Ascending aorta (tissue), 2 donors: Measurements from ENCODE around the gene KIFC3. TPM values are rescaled to one million over a fixed set of nuclear protein-coding genes. Genes with fewer than 3 reads are reported as not detected.

Experiments
- DNase-seq, 2 donors: peaks; one replicate each; pipeline ENCODE4 v3.0.0-alpha.2; 2019; ENCODE audit warnings: low spot score in 2 of 2
- H3K27ac ChIP-seq, 2 donors: fragments of 200-600 bp; sonication (generic); one replicate each; pipeline ENCODE4 v1.5.1; 2016 to 2017; ENCODE audit warnings: mild to moderate bottlenecking in 1 of 2
- H3K27me3 ChIP-seq: fragments of 200-600 bp; sonication (generic); one replicate; pipeline ENCODE4 v1.5.1; 2017
- H3K36me3 ChIP-seq, 2 donors: fragments of 200-600 bp; sonication (generic); one replicate each; pipeline ENCODE4 v1.5.1; 2016
- H3K4me1 ChIP-seq, 2 donors: fragments of 200-600 bp; sonication (generic); one replicate each; pipeline ENCODE4 v1.5.1; 2016 to 2017; ENCODE audit warnings: mild to moderate bottlenecking in 1 of 2
- H3K4me3 ChIP-seq, 2 donors: fragments of 200-600 bp; sonication (generic); one replicate each; pipeline ENCODE4 v1.5.1; 2016 to 2017; ENCODE audit warnings: mild to moderate bottlenecking in 1 of 2
- H3K9me3 ChIP-seq, 2 donors: fragments of 200-600 bp; sonication (generic); one replicate each; pipeline ENCODE4 v1.5.1; 2016
- CTCF ChIP-seq, 3 experiments: fragments of 200-600 bp in 2 of 3; fragments of 450-650 bp in 1 of 3; sonication (generic) in 2 of 3; IDR thresholded peaks; one replicate each; pipeline ENCODE4 v1.5.1; 2016 to 2019; ENCODE audit warnings: antibody characterized with exemption in 3 of 3, mild to moderate bottlenecking in 1 of 3, moderate library complexity in 1 of 3
- intact Hi-C: fragments of 100-400 bp; cut with DNase I; formaldehyde crosslinking; loops from one replicate; pipeline ENCODE4 v1.15.1; 2023
- total RNA-seq: library from RNA; depleted of rRNA; stranded (reverse); fragments of >200 nt; gene quantifications from one replicate; pipeline ENCODE4 v1.1.0, GENCODE V29; 2016

The KIFC3 gene
- total RNA-seq, 1 donor from 2014 or later: 54.9 TPM

GRCh38 chr16:57808589-57809228, 6.4 kb upstream of the KIFC3 start:
- no peak for DNase-seq
- H3K27ac ChIP-seq: no peak overlapping the region
- H3K4me3 ChIP-seq: peak overlapping the region in 1 of 2 donors; percentile 32
- H3K27me3 ChIP-seq: no peaks in the 10 kb centered on the region
- no peak for TF ChIP-seq CTCF (IDR thresholded peaks at IDR 0.05)
- H3K36me3 ChIP-seq: no peaks in the 10 kb centered on the region
- no peaks in the 10 kb centered on the region for H3K9me3 ChIP-seq
- intact Hi-C loops: loop anchor here (10.0 kb wide), 1 partner anchor 624 kb away; the partner anchor contains the start of genes PSME3IP1 and RSPRY1
- H3K4me1 ChIP-seq: peaks cover 0 to 6% of the 10 kb centered on the region in 2 donors

GRCh38 chr16:57807968-57808528, 5.8 kb upstream of the KIFC3 start:
- Histone ChIP-seq H3K27ac (peak overlapping the region in 1 of 2 donors; percentile 15), H3K27me3 (no peaks in the 10 kb centered on the region), H3K4me1 (peaks cover under 1 to 11% of the 10 kb centered on the region in 2 donors), H3K9me3 (no peaks in the 10 kb centered on the region), H3K36me3 (no peaks in the 10 kb centered on the region), H3K4me3 (peak overlapping the region in 1 of 2 donors; percentile 32)
- no peak for TF ChIP-seq CTCF (IDR thresholded peaks at IDR 0.05)
- peak in 1 of 2 donors; percentile 89 for DNase-seq
- intact Hi-C loops: loop anchor here (10.0 kb wide), 1 partner anchor 623 kb away; the partner anchor contains the start of genes PSME3IP1 and RSPRY1

- TF ChIP-seq CTCF (IDR thresholded peaks at IDR 0.05): no peak
- no peaks in the 10 kb centered on the region for H3K36me3 ChIP-seq
Measured at GRCh38 chr16:57807252-57807967, 5.1 kb upstream of the KIFC3 start.

GRCh38 chr16:57805176-57805575, 2.9 kb upstream of the KIFC3 start:
- H3K27ac ChIP-seq: no peak overlapping the region
- no peaks in the 10 kb centered on the region for H3K36me3 ChIP-seq
- H3K9me3 ChIP-seq: no peaks in the 10 kb centered on the region
- no peak for DNase-seq
- TF ChIP-seq CTCF (IDR thresholded peaks at IDR 0.05): no peak
- H3K4me3 ChIP-seq: no peak overlapping the region
- no peaks in the 10 kb centered on the region for H3K27me3 ChIP-seq
- intact Hi-C loops: loop anchor here (10.0 kb wide), 1 partner anchor 620 kb away; the partner anchor contains the start of genes PSME3IP1 and RSPRY1
- peaks cover 3 to 27% of the 10 kb centered on the region in 2 donors for H3K4me1 ChIP-seq

More at GRCh38 chr16:57807252-57807967, 5.1 kb upstream of the KIFC3 start:
- Histone ChIP-seq H3K4me3 (no peak overlapping the region), H3K9me3 (no peaks in the 10 kb centered on the region), H3K27me3 (no peaks in the 10 kb centered on the region), H3K27ac (peak overlapping the region in 1 of 2 donors; percentile 15), H3K4me1 (peaks cover 3 to 16% of the 10 kb centered on the region in 2 donors)
- DNase-seq: no peak
- intact Hi-C loops: loop anchor here (10.0 kb wide), 1 partner anchor 623 kb away; the partner anchor contains the start of genes PSME3IP1 and RSPRY1

GRCh38 chr16:57804111-57804837, 2.0 kb upstream of the KIFC3 start:
- no peaks in the 10 kb centered on the region for H3K36me3 ChIP-seq
- peaks cover 3 to 34% of the 10 kb centered on the region in 2 donors for H3K4me1 ChIP-seq
- H3K9me3 ChIP-seq: no peaks in the 10 kb centered on the region
- intact Hi-C loops: loop anchor here (5.0 to 10.0 kb wide), 2 partner anchors 502 to 619 kb away; partner anchors contain the start of genes PSME3IP1 and RSPRY1
- H3K27ac ChIP-seq: peak overlapping the region in 1 of 2 donors; percentile 85
- no peak overlapping the region for H3K4me3 ChIP-seq
- DNase-seq: no peak
- no peak for TF ChIP-seq CTCF (IDR thresholded peaks at IDR 0.05)
- H3K27me3 ChIP-seq: no peaks in the 10 kb centered on the region
